Sigmoid colon (tissue), 7 donors: ENCODE data around the gene IQCK. TPM values are rescaled to one million over a fixed set of nuclear protein-coding genes. Genes with fewer than 3 reads are reported as not detected.

Source experiments
- DNase-seq: peaks from one replicate; pipeline ENCODE4 v3.0.0-alpha.2; 2019
- H3K27ac ChIP-seq, 4 donors: fragments of 200-600 bp; sonication (generic); one replicate each; pipeline ENCODE4 v1.5.1; 2016 to 2019; ENCODE audit warnings: mild to moderate bottlenecking in 1 of 4
- H3K27me3 ChIP-seq, 3 donors: fragments of 200-600 bp; sonication (generic); one replicate each; pipeline ENCODE4 v1.5.1; 2019; ENCODE audit warnings: mild to moderate bottlenecking in 1 of 3
- H3K36me3 ChIP-seq, 4 donors: fragments of 200-600 bp; sonication (generic); one replicate each; pipeline ENCODE4 v1.5.1; 2016 to 2019
- H3K4me1 ChIP-seq, 4 donors: fragments of 200-600 bp; sonication (generic); one replicate each; pipeline ENCODE4 v1.5.1; 2017 to 2019
- H3K4me3 ChIP-seq, 4 donors: fragments of 200-600 bp; sonication (generic); one replicate each; pipeline ENCODE4 v1.5.1; 2017 to 2019; ENCODE audit warnings: mild to moderate bottlenecking in 2 of 4, moderate library complexity in 1 of 4
- H3K9me3 ChIP-seq, 4 donors: fragments of 200-600 bp in 3 of 4; sonication (generic) in 3 of 4; one replicate each; pipeline versions ENCODE4 v1.5.1 to v1.6.1; 2013 to 2019
- EP300 ChIP-seq, 4 donors: sonication (generic); formaldehyde crosslinking; IDR thresholded peaks; one replicate each; pipeline ENCODE4 v1.6.1; 2017; ENCODE audit warnings: antibody characterized with exemption in 4 of 4
- POLR2A ChIP-seq, 2 donors: fragments of 450-650 bp; IDR thresholded peaks; one replicate each; pipeline ENCODE4 v1.6.1; 2016; ENCODE audit warnings: antibody characterized with exemption in 2 of 2, mild to moderate bottlenecking in 2 of 2, moderate library complexity in 2 of 2
- POLR2AphosphoS5 ChIP-seq, 4 donors: sonication (generic); formaldehyde crosslinking; IDR thresholded peaks; one replicate each; pipeline ENCODE4 v1.6.1; 2017; ENCODE audit warnings: antibody characterized with exemption in 4 of 4
- WGBS, 2 donors: extraction: QIAGEN DNeasy Blood & Tissue Kit; methylation state at CpG; one replicate each; pipeline ENCODE4 v1.1.7; 2013; 5-methylcytosine and 5-hydroxymethylcytosine counted together
- intact Hi-C: fragments of 100-400 bp; cut with DNase I; formaldehyde crosslinking; loops from one replicate; pipeline ENCODE4 v1.15.1; 2023
- polyA plus RNA-seq, 3 donors: library from polyadenylated mRNA; stranded (reverse); fragments of 200-250 nt; gene quantifications; one replicate each; pipeline ENCODE4 v1.2.3, GENCODE V29; 2013
- total RNA-seq, 4 donors: library from RNA; depleted of rRNA; stranded (reverse); fragments of >200 nt; gene quantifications; one replicate each; pipeline ENCODE4 v1.1.0, GENCODE V29; 2016
- TF ChIP-seq, protein P1 (sequence below), 4 experiments: fragments of 450-650 bp in 3 of 4; fragments of 200-600 bp in 1 of 4; IDR thresholded peaks; one replicate each; pipeline ENCODE4 v1.5.1; 2016 to 2019; ENCODE audit warnings: antibody characterized with exemption in 4 of 4, mild to moderate bottlenecking in 3 of 4, moderate library complexity in 2 of 4
- donor health status: healthy with polysubstance abuse.
- donor health status: Bipolar disorder and iron deficiency.
- donor health status: healthy.

IQCK gene
- total and polyA plus RNA-seq, 7 donors = 5.1 to 16.6 (median 10.3) TPM

DNA sequence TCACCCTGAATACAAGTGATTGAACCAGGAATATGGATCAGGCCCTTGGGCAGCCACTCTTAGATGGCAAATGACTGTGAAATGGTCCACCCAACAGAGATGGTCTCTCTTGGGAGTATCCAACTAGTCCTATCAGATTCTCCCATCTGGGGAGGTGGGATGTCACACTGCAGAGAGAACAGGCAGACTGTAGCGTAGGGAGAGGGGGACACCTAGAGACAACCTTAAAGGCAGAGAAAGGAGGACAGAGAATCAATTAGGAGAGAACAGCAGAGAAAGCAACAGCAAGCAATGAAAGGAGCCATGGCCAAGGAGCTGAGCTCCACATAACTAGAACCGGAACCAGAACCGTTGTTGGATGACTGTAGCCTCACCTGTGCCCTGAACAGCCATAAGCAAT is 37.2 kb downstream of the IQCK start:
- Histone ChIP-seq H3K9me3 (no peaks in the 10 kb centered on the region), H3K4me3 (no peak overlapping the region), H3K4me1 (no peaks in the 10 kb centered on the region), H3K27ac (peak overlapping the region in 1 of 4 donors; percentile 63), H3K27me3 (no peaks in the 10 kb centered on the region), H3K36me3 (no peaks in the 10 kb centered on the region)
- intact Hi-C loops = no loop called here
- DNase-seq = no peak
- WGBS, 2 donors = 96 to 98% methylated on average over 3 of the region's 3 CpGs
- TF ChIP-seq, protein P1, sequence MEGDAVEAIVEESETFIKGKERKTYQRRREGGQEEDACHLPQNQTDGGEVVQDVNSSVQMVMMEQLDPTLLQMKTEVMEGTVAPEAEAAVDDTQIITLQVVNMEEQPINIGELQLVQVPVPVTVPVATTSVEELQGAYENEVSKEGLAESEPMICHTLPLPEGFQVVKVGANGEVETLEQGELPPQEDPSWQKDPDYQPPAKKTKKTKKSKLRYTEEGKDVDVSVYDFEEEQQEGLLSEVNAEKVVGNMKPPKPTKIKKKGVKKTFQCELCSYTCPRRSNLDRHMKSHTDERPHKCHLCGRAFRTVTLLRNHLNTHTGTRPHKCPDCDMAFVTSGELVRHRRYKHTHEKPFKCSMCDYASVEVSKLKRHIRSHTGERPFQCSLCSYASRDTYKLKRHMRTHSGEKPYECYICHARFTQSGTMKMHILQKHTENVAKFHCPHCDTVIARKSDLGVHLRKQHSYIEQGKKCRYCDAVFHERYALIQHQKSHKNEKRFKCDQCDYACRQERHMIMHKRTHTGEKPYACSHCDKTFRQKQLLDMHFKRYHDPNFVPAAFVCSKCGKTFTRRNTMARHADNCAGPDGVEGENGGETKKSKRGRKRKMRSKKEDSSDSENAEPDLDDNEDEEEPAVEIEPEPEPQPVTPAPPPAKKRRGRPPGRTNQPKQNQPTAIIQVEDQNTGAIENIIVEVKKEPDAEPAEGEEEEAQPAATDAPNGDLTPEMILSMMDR (IDR thresholded peaks at IDR 0.05) = no peak
- TF ChIP-seq POLR2AphosphoS5 (IDR thresholded peaks at IDR 0.05) = no peak
- no peak for TF ChIP-seq POLR2A (IDR thresholded peaks at IDR 0.05)
- no peak for TF ChIP-seq EP300 (IDR thresholded peaks at IDR 0.05)

DNA sequence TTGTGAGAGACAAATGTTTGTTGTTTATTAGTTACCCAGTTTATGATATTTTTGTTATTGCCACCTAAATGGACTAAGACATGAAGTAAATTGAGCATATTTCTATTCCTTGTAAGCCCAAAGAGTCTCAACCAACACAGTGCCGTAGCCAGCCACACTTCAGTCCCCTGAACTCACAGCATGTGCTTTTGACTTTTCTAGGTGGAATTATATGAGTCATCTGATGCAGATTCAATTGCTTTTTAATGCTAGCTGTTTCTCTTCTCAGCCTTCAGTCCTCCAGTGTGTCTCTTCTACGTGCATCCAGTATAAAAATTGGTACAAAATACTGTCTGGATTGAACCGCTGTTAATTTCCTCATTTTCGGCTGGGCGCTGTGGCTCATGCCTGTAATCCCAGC is 39.0 kb downstream of the IQCK start:
- intact Hi-C loops = no loop called here
- Histone ChIP-seq H3K27ac (no peak overlapping the region), H3K36me3 (no peaks in the 10 kb centered on the region)

DNA sequence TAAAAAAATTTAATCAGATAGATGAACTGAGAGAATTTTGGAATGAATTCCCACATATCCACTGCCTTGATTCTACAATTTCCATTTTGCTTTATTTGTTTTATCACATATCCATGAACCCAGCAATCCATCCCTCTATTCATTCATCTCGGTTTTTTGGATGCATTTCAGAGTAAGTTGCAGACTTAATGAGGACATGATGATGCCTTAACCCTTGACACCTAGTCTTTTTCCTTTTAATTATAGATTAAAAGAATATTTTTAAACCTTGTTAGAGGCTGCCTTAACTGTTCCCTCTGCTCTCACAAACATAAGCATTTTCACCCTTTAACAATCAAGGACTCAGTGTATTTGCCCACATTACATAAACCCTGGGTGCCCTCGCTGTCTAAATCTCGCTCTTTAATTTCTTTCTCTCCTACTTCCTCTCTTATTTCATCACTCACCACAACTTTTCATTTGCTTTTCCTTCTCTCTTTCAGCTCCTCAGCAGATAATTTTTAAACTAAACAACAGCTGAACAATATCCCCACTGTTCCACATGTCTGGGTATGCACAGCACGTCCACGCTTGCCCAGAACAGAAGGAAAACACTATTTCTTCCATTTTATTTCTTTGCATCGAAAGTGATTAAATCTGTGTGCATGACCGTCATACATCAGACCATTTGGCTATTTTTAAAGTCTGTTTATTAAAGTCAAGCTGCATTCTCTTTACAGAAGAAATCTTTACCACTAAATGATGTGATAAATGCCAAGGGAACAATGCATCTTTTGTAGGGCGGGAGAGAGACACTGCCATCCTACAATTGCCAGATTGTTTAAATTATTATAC is 39.9 kb downstream of the IQCK start:
- Histone ChIP-seq H3K4me1 (no peaks in the 10 kb centered on the region), H3K27ac (no peak overlapping the region)
- DNase-seq = no peak

More for the DNA sequence above, 39.0 kb downstream of the IQCK start:
- H3K27me3 ChIP-seq = no peaks in the 10 kb centered on the region
- no peak for DNase-seq
- no peaks in the 10 kb centered on the region for H3K4me1 ChIP-seq
- H3K4me3 ChIP-seq = no peak overlapping the region
- H3K9me3 ChIP-seq = no peaks in the 10 kb centered on the region
- TF ChIP-seq POLR2A (IDR thresholded peaks at IDR 0.05) (no peak), EP300 (IDR thresholded peaks at IDR 0.05) (no peak), POLR2AphosphoS5 (IDR thresholded peaks at IDR 0.05) (no peak)
- TF ChIP-seq, protein P1 (IDR thresholded peaks at IDR 0.05) = no peak
- 94 to 96% methylated on average over 5 of the region's 5 CpGs for WGBS, 2 donors

DNA sequence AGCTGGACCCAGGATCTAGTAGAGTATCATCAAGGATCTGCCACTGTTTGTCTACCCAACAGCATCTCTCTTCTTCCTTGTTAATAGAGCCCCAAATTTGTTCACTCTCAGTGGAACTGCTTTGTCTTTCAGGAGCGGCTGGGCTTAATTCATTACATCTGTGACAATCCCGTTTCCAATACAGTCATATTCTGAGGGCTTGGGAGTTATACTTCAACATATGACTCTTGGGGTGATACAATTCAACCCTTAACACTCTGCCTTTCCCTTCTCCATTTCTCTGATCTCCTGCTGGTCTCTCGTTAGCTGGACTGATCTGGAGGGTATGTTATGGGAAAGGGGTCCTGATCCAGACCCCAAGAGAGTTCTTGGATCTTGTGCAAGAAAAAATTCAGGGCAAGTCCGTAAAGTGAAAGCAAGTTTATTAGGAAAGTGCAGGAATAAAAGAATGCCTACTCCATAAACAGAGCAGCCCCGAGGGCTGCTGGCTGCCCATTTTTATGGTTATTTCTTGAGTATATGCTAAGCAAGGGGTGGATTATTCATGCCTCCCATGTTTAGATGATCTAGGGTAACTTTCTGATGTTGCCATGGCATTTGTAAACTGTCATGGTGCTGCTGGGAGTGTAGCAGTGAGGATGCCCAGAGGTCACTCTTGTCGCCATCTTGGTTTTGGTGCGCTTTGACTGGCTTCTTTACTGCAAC is 42.4 kb downstream of the IQCK start:
- H3K4me3 ChIP-seq = no peak overlapping the region
- H3K36me3 ChIP-seq = no peaks in the 10 kb centered on the region
- H3K4me1 ChIP-seq = no peaks in the 10 kb centered on the region
- H3K27ac ChIP-seq = no peak overlapping the region
- DNase-seq = no peak
- WGBS, 2 donors = 89 to 92% methylated on average over 7 of the region's 7 CpGs
- TF ChIP-seq POLR2AphosphoS5 (IDR thresholded peaks at IDR 0.05) (no peak), EP300 (IDR thresholded peaks at IDR 0.05) (no peak), POLR2A (IDR thresholded peaks at IDR 0.05) (no peak)
- TF ChIP-seq, protein P1 (IDR thresholded peaks at IDR 0.05) = no peak
- intact Hi-C loops = no loop called here
- H3K9me3 ChIP-seq = no peaks in the 10 kb centered on the region
- no peaks in the 10 kb centered on the region for H3K27me3 ChIP-seq

More for the DNA sequence above, 39.9 kb downstream of the IQCK start:
- Histone ChIP-seq H3K9me3 (no peaks in the 10 kb centered on the region), H3K36me3 (no peaks in the 10 kb centered on the region), H3K4me3 (no peak overlapping the region), H3K27me3 (no peaks in the 10 kb centered on the region)
- intact Hi-C loops = no loop called here
- no peak for TF ChIP-seq EP300 (IDR thresholded peaks at IDR 0.05)
- TF ChIP-seq, protein P1 (IDR thresholded peaks at IDR 0.05) = no peak
- TF ChIP-seq POLR2AphosphoS5 (IDR thresholded peaks at IDR 0.05) = no peak
- TF ChIP-seq POLR2A (IDR thresholded peaks at IDR 0.05) = no peak
- WGBS, 2 donors = 17 to 50% methylated on average over 8 of the region's 8 CpGs
